SJCRH30 (cell line): Measurements from ENCODE around the gene UTP20. TPM values are rescaled to one million over a fixed set of nuclear protein-coding genes. Genes with fewer than 3 reads are reported as not detected.

Experiments
- DNase-seq, 2 experiments: peaks; one replicate each; pipeline ENCODE4 v3.0.0-alpha.2; 2015 to 2020
- H3K27ac ChIP-seq: fragments of 250-450 bp; sonication (Bioruptor Pico); 2 replicates; pipeline ENCODE4 v1.5.1; 2020; ENCODE audit warnings: mild to moderate bottlenecking, moderate library complexity
- H3K27me3 ChIP-seq: fragments of 250-450 bp; sonication (Bioruptor Pico); 2 replicates; pipeline ENCODE4 v1.5.1; 2020; ENCODE audit warnings: mild to moderate bottlenecking, moderate library complexity
- H3K36me3 ChIP-seq: fragments of 250-450 bp; sonication (Bioruptor Pico); 2 replicates; pipeline ENCODE4 v1.5.1; 2020; ENCODE audit warnings: mild to moderate bottlenecking, moderate library complexity
- H3K4me1 ChIP-seq: fragments of 250-450 bp; sonication (Bioruptor Pico); 2 replicates; pipeline ENCODE4 v1.5.1; 2020; ENCODE audit warnings: mild to moderate bottlenecking, moderate library complexity
- H3K4me3 ChIP-seq: fragments of 250-450 bp; sonication (Bioruptor Pico); 2 replicates; pipeline ENCODE4 v1.5.1; 2020; ENCODE audit warnings: mild to moderate bottlenecking, moderate library complexity
- H3K9me3 ChIP-seq: fragments of 250-450 bp; sonication (Bioruptor Pico); replicated peaks from 2 replicates; pipeline ENCODE4 v1.5.1; 2020; ENCODE audit warnings: mild to moderate bottlenecking, moderate library complexity
- total RNA-seq: library from RNA; depleted of rRNA; stranded (reverse); fragments of >200 nt; shearing (Covaris generic); gene quantifications from 2 replicates; pipeline ENCODE4 v1.2.3, GENCODE V29; 2014

Gene UTP20
- total RNA-seq, 1 experiment from 2014 or later: 35.3 TPM

- Histone ChIP-seq H3K4me1 (no peaks in the 10 kb centered on the region), H3K4me3 (no peak overlapping the region), H3K36me3 (peaks cover 51% of the 10 kb centered on the region), H3K9me3 (no peaks in the 10 kb centered on the region), H3K27me3 (no peaks in the 10 kb centered on the region), H3K27ac (no peak overlapping the region)
- DNase-seq: no peak
Measured at GRCh38 chr12:101299346-101299745, 19.4 kb downstream of the UTP20 start.

DNA sequence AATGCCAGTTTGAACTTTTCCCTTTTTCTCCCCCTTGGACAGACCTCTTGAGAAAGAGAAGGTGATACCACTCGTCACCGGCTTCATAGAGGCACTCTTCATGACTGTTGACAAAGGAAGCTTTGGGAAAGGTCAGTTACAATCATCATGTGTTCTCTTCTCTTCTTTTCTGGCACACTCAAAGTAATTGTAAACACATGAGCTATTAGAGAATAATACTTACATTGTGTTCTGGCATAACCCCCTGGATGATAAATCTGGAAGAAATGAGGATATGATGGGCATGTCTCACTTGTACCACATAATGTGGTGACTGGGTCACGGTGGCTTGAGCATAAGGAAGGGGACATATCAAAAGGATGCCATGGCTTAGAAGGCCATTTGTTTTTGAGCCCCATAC lies 20.0 kb downstream of the UTP20 start:
- no peaks in the 10 kb centered on the region for H3K9me3 ChIP-seq
- H3K4me3 ChIP-seq: no peak overlapping the region
- no peaks in the 10 kb centered on the region for H3K4me1 ChIP-seq
- H3K27ac ChIP-seq: no peak overlapping the region
- peaks cover 51% of the 10 kb centered on the region for H3K36me3 ChIP-seq
- no peaks in the 10 kb centered on the region for H3K27me3 ChIP-seq
- DNase-seq: no peak

DNA sequence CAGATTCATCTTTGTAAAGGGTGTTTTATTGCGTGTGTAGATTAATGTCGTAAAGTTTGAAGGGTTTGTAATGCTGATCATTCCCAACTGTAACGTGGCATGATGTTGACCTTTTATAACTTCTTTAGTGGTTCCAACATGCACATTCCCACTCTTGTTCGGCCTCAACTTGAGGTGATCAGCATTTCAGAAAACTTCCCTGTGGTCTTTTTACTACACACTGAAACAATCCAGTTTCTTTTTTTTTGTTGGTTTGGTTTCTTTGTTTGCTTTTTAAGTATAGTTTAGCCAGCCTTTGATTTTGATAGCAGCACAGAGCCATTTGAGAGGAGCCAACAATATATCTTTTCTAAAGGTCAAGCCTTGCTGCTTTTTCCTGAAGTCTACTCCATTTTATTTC lies 22.8 kb downstream of the UTP20 start:
- Histone ChIP-seq H3K36me3 (peaks cover 53% of the 10 kb centered on the region), H3K27me3 (no peaks in the 10 kb centered on the region), H3K4me3 (no peak overlapping the region), H3K27ac (no peak overlapping the region), H3K9me3 (no peaks in the 10 kb centered on the region), H3K4me1 (no peaks in the 10 kb centered on the region)
- DNase-seq: no peak

GRCh38 chr12:101305226-101305779 lies 25.4 kb downstream of the UTP20 start:
- no peaks in the 10 kb centered on the region for H3K4me1 ChIP-seq
- DNase-seq: no peak
- no peak overlapping the region for H3K4me3 ChIP-seq
- H3K9me3 ChIP-seq: no peaks in the 10 kb centered on the region
- H3K27me3 ChIP-seq: no peaks in the 10 kb centered on the region
- H3K36me3 ChIP-seq: peaks cover 48% of the 10 kb centered on the region
- H3K27ac ChIP-seq: no peak overlapping the region

GRCh38 chr12:101305794-101306193 lies 25.9 kb downstream of the UTP20 start:
- no peaks in the 10 kb centered on the region for H3K4me1 ChIP-seq
- no peak overlapping the region for H3K4me3 ChIP-seq
- DNase-seq: no peak
- H3K27ac ChIP-seq: no peak overlapping the region
- no peaks in the 10 kb centered on the region for H3K27me3 ChIP-seq
- peaks cover 46% of the 10 kb centered on the region for H3K36me3 ChIP-seq
- no peaks in the 10 kb centered on the region for H3K9me3 ChIP-seq

GRCh38 chr12:101322480-101322879 lies 42.6 kb downstream of the UTP20 start:
- Histone ChIP-seq H3K36me3 (peaks cover 31% of the 10 kb centered on the region), H3K9me3 (no peaks in the 10 kb centered on the region), H3K27me3 (no peaks in the 10 kb centered on the region), H3K27ac (no peak overlapping the region), H3K4me3 (no peak overlapping the region), H3K4me1 (no peaks in the 10 kb centered on the region)
- DNase-seq: no peak

DNA sequence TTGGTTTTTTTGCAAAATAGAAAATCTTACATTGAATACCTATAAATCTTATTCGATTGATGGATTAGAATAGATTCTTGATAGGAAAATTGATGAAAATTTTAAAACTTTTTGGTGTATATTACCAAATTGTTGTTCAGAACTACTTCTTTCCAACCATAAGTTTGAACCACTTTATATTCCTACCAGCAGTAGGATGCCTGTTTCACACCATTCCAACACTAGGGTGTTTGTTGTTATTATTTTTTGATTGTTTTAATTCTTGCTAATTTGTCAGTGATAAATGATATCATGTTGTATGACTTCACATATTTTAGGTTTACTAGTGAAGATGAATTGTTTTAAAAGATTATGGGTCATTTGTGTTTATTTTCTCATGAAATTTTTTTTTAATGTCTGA lies 43.4 kb downstream of the UTP20 start:
- DNase-seq: no peak
- H3K4me1 ChIP-seq: no peaks in the 10 kb centered on the region
- no peaks in the 10 kb centered on the region for H3K27me3 ChIP-seq
- H3K9me3 ChIP-seq: no peaks in the 10 kb centered on the region
- peaks cover 31% of the 10 kb centered on the region for H3K36me3 ChIP-seq
- no peak overlapping the region for H3K27ac ChIP-seq
- H3K4me3 ChIP-seq: no peak overlapping the region

- H3K36me3 ChIP-seq: peaks cover 37% of the 10 kb centered on the region
- no peaks in the 10 kb centered on the region for H3K4me1 ChIP-seq
- H3K27ac ChIP-seq: no peak overlapping the region
- no peak overlapping the region for H3K4me3 ChIP-seq
- DNase-seq: no peak
- H3K9me3 ChIP-seq: no peaks in the 10 kb centered on the region
- no peaks in the 10 kb centered on the region for H3K27me3 ChIP-seq
Measured at GRCh38 chr12:101325590-101325989, 45.7 kb downstream of the UTP20 start.

DNA sequence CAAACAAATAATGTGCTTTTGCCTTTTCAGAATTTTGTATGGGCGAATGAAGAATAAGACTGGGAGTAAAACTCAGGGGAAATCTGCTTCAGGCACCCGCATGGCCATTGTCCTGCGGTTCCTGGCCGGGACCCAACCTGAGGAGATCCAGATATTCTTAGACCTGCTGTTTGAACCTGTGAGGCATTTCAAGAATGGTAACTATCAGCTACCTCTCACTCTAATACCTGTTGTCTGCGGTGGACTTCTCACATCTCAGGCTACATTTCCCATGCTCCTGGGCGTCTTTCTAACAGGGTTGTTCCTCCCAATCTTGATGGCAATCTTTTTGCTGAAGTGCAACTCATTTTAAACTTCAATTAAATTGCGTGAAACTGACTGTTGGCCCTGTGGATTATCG lies 47.1 kb downstream of the UTP20 start:
- H3K9me3 ChIP-seq: no peaks in the 10 kb centered on the region
- H3K4me1 ChIP-seq: no peaks in the 10 kb centered on the region
- DNase-seq: no peak
- no peak overlapping the region for H3K27ac ChIP-seq
- no peak overlapping the region for H3K4me3 ChIP-seq
- H3K36me3 ChIP-seq: peaks cover 33% of the 10 kb centered on the region
- no peaks in the 10 kb centered on the region for H3K27me3 ChIP-seq

DNA sequence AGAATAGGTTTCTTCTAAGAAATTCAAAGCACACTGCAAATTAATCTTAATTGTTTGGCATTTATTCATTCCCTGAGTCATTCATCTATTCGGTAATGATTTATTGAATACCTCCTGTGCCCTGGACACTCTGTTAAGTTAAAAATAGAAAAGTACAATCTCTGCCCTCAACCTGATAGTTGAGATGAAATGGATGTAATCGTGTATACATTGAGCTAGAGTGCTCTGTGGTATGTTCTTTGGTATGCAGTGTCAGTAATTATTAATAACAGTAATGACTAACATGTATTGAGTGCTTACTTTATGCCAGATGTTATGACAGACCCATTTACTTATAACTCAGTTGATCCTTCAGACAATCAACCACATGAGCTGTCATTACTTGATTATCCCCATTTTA lies 47.6 kb downstream of the UTP20 start:
- Histone ChIP-seq H3K36me3 (peaks cover 34% of the 10 kb centered on the region), H3K27me3 (no peaks in the 10 kb centered on the region), H3K9me3 (no peaks in the 10 kb centered on the region), H3K27ac (no peak overlapping the region), H3K4me3 (no peak overlapping the region), H3K4me1 (no peaks in the 10 kb centered on the region)
- no peak for DNase-seq

DNA sequence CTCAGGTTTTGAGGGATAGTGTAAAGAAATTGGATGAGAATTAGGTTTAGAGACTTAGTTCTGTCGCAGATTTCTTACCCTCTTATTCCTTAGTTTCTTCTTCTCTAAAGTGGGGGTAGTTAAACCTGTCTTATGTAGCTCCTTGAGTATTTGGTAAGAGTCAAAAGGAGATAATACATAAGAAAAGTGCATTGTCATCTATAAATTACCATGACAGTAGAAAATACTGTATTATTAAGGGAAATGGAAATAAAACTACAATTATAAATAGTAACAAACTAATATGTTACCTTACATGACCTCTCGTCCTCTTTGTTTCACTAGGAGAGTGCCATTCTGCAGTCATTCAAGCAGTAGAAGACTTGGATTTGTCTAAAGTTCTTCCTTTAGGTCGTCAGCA lies 49.0 kb downstream of the UTP20 start:
- no peak for DNase-seq
- Histone ChIP-seq H3K4me3 (no peak overlapping the region), H3K36me3 (peaks cover 30% of the 10 kb centered on the region), H3K27ac (no peak overlapping the region), H3K9me3 (no peaks in the 10 kb centered on the region), H3K27me3 (no peaks in the 10 kb centered on the region), H3K4me1 (no peaks in the 10 kb centered on the region)

- peaks cover 32% of the 10 kb centered on the region for H3K36me3 ChIP-seq
- no peak overlapping the region for H3K4me3 ChIP-seq
- no peaks in the 10 kb centered on the region for H3K27me3 ChIP-seq
- H3K4me1 ChIP-seq: no peaks in the 10 kb centered on the region
- H3K27ac ChIP-seq: no peak overlapping the region
- DNase-seq: no peak
- H3K9me3 ChIP-seq: no peaks in the 10 kb centered on the region
Measured at GRCh38 chr12:101330631-101331030, 50.7 kb downstream of the UTP20 start.

- no peaks in the 10 kb centered on the region for H3K9me3 ChIP-seq
- H3K27ac ChIP-seq: no peak overlapping the region
- H3K36me3 ChIP-seq: peaks cover 28% of the 10 kb centered on the region
- no peak overlapping the region for H3K4me3 ChIP-seq
- H3K4me1 ChIP-seq: no peaks in the 10 kb centered on the region
- H3K27me3 ChIP-seq: no peaks in the 10 kb centered on the region
- no peak for DNase-seq
Measured at GRCh38 chr12:101336437-101336836, 56.5 kb downstream of the UTP20 start.

DNA sequence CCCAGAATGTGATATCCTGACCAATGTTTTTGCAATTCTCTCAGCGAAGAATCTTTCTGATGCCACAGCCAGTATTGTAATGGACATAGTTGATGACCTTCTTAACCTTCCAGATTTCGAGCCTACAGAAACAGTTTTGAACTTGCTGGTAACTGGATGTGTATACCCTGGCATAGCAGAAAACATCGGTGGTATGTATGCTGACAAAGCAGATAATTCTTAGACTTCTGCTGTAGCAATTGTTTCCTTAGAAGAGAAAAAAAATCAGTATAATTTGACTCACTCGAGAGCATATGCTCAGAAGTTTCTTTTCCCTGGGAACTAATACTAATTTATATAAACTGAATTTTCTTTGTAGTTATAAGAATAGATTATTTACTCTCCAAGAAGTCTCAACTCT lies 58.2 kb downstream of the UTP20 start:
- DNase-seq: no peak
- Histone ChIP-seq H3K4me1 (no peaks in the 10 kb centered on the region), H3K36me3 (peaks cover 35% of the 10 kb centered on the region), H3K27ac (no peak overlapping the region), H3K4me3 (no peak overlapping the region), H3K9me3 (no peaks in the 10 kb centered on the region), H3K27me3 (no peaks in the 10 kb centered on the region)

DNA sequence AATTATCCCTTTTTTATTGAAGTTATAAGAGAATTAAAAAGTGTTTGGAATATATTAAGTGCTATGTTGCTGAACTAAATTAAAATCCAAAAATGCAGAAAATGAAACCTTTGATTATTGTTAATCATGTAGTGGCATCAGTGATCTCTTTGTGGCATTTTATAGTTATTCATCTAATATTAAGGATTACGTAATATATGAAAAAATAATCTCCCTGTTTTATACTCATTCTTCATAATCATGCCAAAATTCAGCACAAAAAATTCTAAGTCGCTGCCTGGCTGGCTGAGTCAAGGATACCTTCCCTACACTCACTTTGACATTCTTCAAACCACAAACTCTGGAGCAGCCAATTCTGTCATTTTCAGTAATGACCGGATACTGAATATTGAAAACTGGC lies 64.0 kb downstream of the UTP20 start:
- H3K27me3 ChIP-seq: no peaks in the 10 kb centered on the region
- no peak overlapping the region for H3K4me3 ChIP-seq
- DNase-seq: no peak
- no peaks in the 10 kb centered on the region for H3K9me3 ChIP-seq
- no peaks in the 10 kb centered on the region for H3K4me1 ChIP-seq
- H3K27ac ChIP-seq: no peak overlapping the region
- H3K36me3 ChIP-seq: peaks cover 57% of the 10 kb centered on the region

GRCh38 chr12:101351682-101352081 lies 71.8 kb downstream of the UTP20 start:
- DNase-seq: no peak

More at GRCh38 chr12:101351682-101352081, 71.8 kb downstream of the UTP20 start:
- Histone ChIP-seq H3K4me1 (no peaks in the 10 kb centered on the region), H3K27me3 (no peaks in the 10 kb centered on the region), H3K27ac (no peak overlapping the region), H3K36me3 (peaks cover 62% of the 10 kb centered on the region), H3K9me3 (no peaks in the 10 kb centered on the region), H3K4me3 (no peak overlapping the region)
